HL-60 (cell line): ENCODE measurements around the gene ASB9.

Experiments
- CTCF ChIP-seq: IDR thresholded peaks from one replicate; pipeline ENCODE4 v1.5.1; 2011; ENCODE audit warnings: low read length, control low read depth, inconsistent platforms; ENCODE audit not compliant: insufficient read depth
- POLR2AphosphoS5 ChIP-seq: IDR thresholded peaks from 2 replicates; pipeline ENCODE4 v1.6.1; 2012; ENCODE audit warnings: low read depth
- REST ChIP-seq: IDR thresholded peaks from 2 replicates; pipeline ENCODE4 v1.6.1; 2012; ENCODE audit warnings: low read depth; ENCODE audit not compliant: insufficient replicate concordance

GRCh38 chrX:15215366-15215765 is 54.5 kb downstream of the ASB9 start:
- TF ChIP-seq POLR2AphosphoS5, result no peak
- TF ChIP-seq CTCF, result no peak
- TF ChIP-seq REST, result no peak
